GM18508 (cell line): ENCODE measurements around the gene PBX3.

Experiments
- ATAC-seq: cut with Tn5 transposase; IDR thresholded peaks from one replicate; pipeline ENCODE4 v1.9.1; 2021; ENCODE audit warnings: moderate number of reproducible peaks; ENCODE audit not compliant: insufficient read depth, unreplicated experiment

PBX3 gene

GRCh38 chr9:125747765-125748445 lies 732 bp downstream of the PBX3 start:
- ATAC-seq: no peak

- ATAC-seq: no peak
Measured at GRCh38 chr9:125748446-125749099, 1.4 kb downstream of the PBX3 start.

- ATAC-seq: no peak
Measured at GRCh38 chr9:125749287-125749935, 2.2 kb downstream of the PBX3 start.

DNA sequence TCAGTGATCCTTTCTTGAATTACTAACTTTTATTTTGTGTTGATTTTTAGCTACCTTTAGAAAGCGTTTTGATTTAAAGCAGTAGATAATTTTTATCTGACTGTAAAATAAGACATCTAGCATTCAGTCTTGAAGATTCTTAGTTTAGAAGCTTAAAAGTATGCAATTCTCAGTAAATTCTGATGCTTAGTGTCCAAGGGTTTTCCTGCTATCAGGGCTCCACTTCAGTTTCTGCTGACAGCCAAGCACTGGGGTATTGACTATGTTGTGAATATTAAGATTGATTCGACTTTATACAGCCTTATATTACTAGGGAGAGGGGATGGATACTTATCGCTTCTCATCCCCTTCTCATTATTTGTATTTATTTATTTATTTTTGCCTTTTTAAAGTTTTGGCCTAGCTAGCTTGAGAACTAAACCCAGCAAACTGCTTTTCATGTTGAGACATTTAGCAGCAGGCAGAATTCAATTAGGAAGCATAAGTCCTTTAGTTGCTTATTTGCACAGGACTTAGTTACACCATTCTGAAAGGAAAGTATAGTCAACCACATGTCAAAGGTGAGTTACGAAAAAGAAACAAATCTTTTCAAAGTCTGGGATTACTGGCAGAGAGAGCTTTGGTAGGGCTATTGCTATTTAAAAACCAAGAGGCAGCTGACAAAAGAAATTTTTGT lies 2.9 kb downstream of the PBX3 start:
- ATAC-seq: no peak

DNA sequence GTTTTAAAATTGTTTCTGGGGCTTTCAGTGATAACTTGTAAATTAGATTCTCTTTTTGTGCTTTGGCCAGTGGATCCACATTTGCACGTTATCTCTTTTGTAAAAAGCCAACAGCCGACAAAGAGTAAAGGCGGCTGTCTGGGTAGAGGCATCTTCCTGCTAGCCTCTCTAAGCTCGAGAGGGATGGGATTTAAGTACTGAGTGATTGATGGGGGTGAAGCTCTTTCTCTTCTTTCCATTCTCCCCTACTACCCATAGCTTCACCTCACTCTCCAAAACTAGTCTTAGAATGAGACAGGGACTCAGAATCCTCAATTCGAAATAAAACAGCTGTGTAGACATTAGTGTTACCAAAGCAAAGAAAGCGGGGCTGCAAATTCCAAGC lies 3.4 kb downstream of the PBX3 start:
- ATAC-seq: no peak

- no peak for ATAC-seq
Measured at GRCh38 chr9:125752070-125752628, 5.0 kb downstream of the PBX3 start.

GRCh38 chr9:125754096-125754495 lies 6.9 kb downstream of the PBX3 start:
- ATAC-seq: no peak

DNA sequence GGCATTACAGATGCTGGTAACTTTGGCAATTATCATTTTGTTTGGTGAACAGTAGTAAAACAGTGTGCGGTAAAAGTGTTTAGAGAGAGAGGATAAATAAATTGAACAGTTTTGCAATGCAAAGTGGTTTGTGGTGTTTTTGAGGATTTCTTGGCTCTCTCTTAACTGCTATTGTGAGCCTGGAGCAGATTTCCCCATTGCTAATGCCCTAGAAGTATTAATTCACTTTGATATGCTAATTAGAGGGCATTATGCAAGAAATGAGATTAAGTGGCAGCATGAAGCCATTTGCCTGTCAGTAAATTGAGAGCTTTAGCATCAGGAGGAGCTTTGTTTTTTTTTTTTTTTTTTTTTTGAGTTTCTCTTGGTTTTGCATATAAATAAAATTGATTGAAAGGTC lies 8.2 kb downstream of the PBX3 start:
- no peak for ATAC-seq

DNA sequence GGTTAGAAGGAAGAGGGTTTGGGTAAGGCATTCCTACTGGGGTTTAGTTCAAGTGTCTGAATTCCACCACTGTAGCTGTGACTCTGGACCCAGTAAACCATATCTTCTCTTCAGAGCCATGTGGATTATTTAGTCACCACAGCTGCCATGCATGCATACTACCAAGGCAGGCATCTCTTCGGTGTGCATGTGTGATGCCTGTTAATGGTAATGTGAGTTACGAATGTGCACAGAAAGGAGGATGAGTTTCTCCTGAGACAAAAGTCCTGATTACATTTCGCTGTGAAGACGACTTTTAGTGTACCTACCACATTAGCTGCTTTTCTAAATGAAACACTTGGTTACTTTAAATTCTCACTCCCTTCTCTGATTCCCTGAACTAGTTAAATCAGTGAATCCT lies 9.3 kb downstream of the PBX3 start:
- ATAC-seq: no peak

- ATAC-seq: no peak
Measured at GRCh38 chr9:125757834-125758233, 10.7 kb downstream of the PBX3 start.

DNA sequence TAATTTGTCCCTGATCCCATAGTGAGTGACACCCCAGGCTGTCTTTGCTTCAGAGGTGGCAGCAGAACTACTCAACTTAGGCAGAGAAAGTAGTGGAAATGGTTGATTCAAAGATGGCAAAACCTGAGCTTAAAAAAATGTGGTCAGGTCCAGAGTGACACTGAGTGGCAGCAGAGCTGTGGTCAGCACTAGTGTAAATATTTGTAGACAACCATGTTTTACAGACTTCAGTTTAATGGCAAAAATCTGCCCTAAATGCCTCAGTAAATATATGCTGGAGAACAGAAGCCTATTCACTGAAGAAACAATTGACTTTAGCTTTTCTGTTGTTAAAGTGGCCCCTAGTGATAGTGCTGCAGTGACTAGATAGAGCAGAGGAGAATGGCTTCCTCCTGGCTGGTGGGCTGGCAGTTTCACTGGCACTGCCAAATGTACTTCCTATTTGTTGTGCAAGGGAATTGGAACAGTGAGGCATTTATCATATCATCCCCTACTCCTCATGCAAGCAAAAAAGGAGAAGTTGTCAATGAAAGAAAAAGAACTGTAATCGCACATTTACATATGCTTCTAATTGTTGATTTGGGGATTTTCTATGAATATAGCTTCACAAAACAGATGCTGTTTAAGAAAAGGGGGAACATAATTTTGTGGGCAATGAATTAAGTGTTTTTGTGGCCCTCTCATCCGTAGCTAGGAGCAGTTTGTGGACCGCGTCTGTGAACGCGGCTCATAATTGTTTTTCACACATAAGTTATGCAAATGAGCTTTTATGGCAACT lies 12.0 kb downstream of the PBX3 start:
- ATAC-seq: no peak

DNA sequence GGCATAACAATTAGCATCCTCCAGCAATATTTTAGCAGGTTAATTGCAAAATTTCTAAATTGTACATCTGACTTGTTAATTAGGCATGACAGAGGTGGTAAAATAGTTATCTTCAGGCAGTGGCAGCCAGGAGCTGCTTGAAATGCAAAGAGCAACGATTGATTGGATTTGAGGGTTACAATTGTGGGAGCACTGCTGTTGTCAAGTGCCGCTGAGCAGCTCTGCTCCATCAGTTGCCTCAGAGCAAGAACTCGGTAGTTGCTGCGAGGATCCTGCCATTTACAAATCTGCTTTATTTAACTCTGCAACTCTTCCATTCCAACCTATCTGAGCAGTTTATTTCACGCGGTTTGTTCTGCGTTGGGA lies 12.6 kb downstream of the PBX3 start:
- no peak for ATAC-seq

- no peak for ATAC-seq
Measured at GRCh38 chr9:125760537-125760936, 13.4 kb downstream of the PBX3 start.

GRCh38 chr9:125761676-125762450 lies 14.7 kb downstream of the PBX3 start:
- ATAC-seq: no peak

GRCh38 chr9:125763394-125763801 lies 16.2 kb downstream of the PBX3 start:
- no peak for ATAC-seq

DNA sequence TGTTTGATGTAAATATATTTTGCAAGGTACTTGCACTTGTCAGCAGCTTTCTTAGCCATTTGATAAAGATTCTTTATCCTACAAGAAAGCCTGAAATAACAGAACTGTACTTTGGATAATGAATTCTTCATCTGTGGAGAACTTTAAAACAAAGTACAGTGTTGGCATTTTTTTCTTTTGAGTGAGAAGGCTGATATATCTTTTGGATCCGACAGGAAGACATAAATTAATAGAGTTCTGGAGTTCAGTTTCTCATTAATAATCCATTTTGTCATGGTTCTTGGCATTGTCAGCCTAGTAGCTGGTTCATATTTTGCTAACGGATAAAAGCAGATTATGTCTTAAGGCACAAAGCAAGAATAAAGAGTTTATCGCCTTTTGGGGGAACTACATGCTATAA lies 17.0 kb downstream of the PBX3 start:
- ATAC-seq: no peak

DNA sequence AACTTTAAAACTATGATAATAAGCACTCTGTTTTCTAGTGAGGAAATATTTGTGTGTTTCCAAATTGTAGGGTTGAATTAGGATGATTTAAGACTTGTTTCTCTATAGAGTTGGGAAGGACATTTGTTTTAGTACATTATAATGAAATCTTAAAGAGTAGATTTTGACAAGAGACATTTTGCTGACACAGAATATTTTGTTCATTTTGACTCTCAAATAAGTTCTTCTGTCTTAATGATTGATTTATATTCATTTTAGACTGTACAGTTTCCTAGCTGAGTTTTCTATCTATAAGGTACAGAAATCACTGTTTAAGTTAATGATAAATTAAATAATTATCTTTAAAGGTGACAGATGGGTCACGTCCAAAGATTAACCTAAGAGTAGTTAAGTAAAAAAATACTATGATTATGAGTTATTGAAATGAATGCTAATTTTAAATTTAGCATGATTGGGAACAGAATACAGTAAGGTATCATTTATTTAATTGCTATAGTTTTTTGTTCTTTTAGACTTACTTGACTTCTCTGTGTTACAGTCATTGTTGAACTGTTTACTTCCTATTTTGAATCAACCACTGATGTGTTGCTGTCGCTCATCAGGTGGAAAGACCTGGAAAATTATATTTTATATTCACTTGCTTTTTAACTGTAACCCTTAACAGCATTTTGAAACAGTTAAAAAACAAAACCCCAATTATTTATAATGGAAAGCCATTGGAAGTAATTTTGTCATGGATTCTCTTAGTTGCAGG lies 19.5 kb downstream of the PBX3 start:
- no peak for ATAC-seq

DNA sequence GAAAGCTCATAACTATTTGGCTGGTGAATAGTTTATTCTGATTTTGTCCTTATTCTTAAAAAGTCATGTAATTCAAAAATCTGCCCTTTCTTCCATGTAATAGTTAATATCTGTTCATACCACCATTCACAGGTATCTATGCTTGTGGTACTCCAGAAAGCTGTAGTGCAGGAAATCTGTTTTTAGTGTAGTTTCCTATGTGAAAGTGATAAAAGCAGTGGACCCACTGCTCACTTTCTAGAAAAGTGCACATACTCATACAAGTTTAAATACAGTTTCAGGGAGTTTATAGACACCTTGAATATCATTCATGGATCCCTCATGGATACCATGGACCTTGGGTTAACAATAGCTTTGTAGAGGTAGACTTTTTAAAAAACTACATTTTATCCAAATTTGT lies 20.2 kb downstream of the PBX3 start:
- ATAC-seq: no peak

DNA sequence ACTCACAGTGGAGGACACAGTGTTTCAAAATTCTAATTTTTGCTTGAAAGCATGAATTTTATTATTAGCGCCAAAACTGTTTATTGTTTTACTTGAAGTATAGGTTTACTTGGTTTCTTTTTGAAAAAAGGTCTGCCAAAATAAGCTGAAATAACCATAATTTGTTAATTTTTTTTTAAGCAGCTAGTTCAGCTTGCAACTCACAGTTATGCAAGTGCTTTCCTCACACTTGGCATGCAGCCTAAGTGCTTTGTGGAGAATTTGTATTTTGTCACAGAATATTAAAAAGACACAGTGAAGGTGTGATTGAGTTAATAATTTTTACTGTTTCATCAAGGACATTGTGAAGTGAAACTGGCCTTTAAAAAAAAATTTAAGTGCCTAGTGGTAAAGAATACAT lies 21.6 kb downstream of the PBX3 start:
- no peak for ATAC-seq
